GM13976 (cell line): Measurements from ENCODE around the gene DHRSX.

ENCODE experiments used
- DNase-seq: peaks from one replicate; pipeline ENCODE4 v3.0.0; 2012; ENCODE audit warnings: low spot score
- in situ Hi-C: fragments of 300-500 bp; cut with MboI; formaldehyde crosslinking; loops from one replicate; pipeline ENCODE4 v1.12.0; 2022; ENCODE audit warnings: low sequenced_read_pairs, mixed read lengths, inconsistent platforms; ENCODE audit not compliant: unreplicated experiment
- TF ChIP-seq, protein P1 (sequence below): IDR thresholded peaks from 2 replicates; pipeline ENCODE4 v1.5.1; 2012; ENCODE audit warnings: borderline replicate concordance, mild to moderate bottlenecking; ENCODE audit not compliant: insufficient read depth; ENCODE audit errors: extremely low read depth, missing control alignments, control extremely low read depth

DHRSX gene

DNA sequence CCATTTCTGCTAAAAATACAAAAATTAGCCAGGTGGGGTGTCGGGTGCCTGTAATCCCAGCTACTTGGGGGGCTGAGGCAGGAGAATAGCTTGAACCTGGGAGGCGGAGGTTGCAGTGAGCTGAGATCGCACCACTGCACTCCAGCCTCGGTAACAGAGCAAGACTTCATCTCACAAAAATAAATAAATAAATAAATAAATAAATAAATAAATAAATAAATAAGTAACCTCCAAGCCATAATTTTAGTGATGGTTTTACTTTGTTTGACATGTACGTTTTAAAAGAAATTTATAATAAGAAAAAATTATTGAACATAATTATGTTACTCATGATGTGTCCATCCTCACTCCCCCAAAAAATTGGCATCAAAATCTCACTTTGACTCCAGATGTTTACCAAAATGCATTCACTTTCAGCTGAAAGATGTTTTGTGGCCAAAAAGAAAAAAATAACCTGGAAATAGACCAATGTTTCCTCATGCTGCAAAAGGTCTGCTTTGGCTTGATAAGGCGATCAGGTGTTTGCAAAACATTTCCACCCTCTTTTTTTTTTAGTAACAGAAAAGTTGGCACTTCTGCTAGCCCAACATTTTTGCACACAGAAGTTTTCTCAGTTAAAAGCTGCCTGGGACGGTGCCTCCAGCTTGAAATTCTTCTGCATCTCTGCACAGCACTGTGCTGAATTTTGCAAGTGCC, 42.2 kb upstream of the DHRSX start:
- in situ Hi-C loops = no loop called here
- TF ChIP-seq, protein P1, sequence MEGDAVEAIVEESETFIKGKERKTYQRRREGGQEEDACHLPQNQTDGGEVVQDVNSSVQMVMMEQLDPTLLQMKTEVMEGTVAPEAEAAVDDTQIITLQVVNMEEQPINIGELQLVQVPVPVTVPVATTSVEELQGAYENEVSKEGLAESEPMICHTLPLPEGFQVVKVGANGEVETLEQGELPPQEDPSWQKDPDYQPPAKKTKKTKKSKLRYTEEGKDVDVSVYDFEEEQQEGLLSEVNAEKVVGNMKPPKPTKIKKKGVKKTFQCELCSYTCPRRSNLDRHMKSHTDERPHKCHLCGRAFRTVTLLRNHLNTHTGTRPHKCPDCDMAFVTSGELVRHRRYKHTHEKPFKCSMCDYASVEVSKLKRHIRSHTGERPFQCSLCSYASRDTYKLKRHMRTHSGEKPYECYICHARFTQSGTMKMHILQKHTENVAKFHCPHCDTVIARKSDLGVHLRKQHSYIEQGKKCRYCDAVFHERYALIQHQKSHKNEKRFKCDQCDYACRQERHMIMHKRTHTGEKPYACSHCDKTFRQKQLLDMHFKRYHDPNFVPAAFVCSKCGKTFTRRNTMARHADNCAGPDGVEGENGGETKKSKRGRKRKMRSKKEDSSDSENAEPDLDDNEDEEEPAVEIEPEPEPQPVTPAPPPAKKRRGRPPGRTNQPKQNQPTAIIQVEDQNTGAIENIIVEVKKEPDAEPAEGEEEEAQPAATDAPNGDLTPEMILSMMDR = no peak

DNA sequence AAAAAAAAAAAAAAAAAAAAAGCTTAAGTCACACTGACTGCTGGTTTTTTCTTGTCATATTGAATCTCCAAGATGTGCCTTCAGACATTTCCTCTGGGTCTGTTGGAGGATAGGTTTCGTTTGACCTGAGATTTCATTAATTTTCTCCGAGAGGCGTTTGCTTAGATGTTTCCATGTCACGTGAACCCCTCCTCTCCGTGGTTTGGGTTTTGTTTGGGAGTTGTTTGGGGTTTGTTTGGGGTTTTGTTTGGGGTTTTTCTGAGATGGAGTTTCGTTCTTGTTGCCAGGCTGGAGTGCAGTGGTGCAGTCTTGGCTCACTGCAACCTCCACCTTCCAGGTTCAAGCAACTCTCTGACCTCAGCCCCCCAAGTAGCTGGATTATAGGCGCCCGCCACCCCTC, 40.8 kb upstream of the DHRSX start:
- no peak for DNase-seq
- in situ Hi-C loops = no loop called here
- TF ChIP-seq, protein P1 = no peak

More for the DNA sequence above, 42.2 kb upstream of the DHRSX start:
- DNase-seq = no peak

DNA sequence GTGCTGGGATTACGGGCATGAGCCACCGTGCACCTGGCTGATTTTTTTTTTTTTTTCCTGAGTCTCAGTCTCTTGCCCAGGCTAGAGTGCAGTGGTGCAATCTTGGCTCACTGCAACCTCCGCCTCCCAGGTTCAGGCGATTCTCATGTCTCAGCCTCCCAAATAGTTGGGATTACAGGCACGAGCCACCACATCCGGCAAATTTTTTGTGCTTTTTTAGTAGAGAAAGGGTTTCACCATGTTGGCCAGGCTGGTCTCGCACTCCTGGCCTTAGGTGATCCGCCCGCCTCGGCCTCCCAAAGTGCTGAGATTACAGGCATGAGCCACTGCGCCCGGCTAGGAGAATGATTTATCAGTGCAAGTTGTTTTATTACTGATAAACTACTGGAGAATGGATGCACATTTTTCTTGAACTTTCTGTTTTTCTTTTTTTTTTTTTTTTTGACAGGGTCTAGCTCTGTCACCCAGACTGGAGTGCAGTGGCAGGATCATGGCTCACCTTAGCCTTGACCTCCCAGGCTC, 39.7 kb upstream of the DHRSX start:
- DNase-seq = no peak
- TF ChIP-seq, protein P1 = no peak
- in situ Hi-C loops = no loop called here

DNA sequence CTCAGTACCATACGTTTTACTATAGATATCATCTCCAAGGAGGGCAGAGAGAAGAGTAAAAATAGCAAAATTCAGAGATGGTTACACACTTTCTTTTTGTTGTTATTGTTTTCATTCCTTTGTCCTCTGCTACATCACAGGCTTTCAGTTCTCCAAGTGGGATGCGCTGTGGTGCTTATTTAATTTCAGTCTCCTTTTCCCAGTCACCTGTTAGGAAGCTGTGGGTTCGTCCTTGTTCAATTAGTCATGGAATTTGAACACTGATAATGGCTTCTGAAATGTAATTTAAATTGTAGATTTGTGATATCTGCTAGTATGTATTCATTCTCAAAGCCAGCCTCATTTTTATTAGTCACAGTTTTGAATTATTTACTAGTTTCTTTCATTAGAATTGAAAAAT, 38.8 kb upstream of the DHRSX start:
- TF ChIP-seq, protein P1 = no peak
- DNase-seq = no peak
- in situ Hi-C loops = no loop called here

DNA sequence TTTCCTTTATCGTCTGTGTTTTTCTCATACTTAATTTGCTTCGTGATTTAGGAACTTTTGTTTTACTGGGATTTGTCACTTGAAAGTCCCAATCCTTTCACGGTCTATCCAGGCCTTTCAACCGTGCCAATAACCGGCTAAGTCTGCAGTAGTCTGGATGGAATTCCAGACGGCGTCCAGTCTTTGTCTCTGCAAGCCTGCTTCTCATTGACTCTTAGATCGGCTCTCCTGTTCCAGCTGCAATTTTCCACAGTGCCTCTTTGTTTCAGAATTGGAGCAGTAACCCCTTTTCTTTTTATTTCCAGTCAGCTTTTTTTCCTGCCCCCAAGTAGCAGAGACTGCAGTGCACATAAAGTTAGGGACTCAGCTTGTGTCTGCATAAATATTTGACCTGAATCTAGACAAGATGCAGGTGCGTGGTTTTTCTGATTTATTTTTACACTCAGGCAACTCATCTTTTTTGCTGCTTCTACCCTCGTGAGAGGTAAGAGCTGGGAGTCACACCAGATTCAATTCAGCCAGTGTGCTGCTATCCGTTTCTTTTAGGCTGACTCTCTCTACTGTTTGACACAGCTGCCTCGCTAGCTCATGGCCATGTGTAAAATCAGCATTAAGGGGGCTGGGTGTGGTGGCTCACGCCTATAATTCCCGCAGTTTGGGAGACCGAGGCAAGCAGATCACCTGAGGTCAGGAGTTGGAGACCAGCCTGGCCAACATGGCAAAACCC, 37.4 kb upstream of the DHRSX start:
- TF ChIP-seq, protein P1 = no peak
- in situ Hi-C loops = no loop called here
- no peak for DNase-seq

DNA sequence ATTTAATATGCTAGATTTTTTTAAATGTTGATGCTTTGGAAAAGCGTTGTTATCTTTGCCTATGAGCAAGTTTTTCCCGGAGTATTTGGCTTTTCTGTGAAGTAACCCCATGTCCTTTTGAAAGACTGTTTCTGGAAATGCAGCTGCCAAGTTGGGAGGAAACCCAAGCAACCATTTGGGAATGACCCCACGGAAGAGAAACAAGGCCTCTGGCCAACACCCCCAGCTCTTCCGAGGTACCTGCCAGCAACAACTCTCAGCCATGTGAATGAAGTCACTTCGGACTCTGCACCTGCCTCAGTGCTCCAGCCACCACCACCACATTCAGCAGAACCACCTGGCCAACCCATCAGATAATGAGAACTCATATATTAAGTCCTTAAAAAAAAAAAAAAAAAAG, 36.2 kb upstream of the DHRSX start:
- TF ChIP-seq, protein P1 = no peak
- no peak for DNase-seq
- in situ Hi-C loops = no loop called here
